RWPE1 (cell line): ENCODE measurements around the gene MIAT.

Experiments
- CTCF ChIA-PET: fragments of 350-600 bp; sonication (Branson Sonifier 250); formaldehyde crosslinking; extraction: SDS; loops from one replicate; lab custom pipeline; 2021; lab: Yijun Ruan, JAX
- POLR2A ChIA-PET: fragments of 400-600 bp; formaldehyde crosslinking; extraction: SDS; loops from one replicate; lab custom pipeline; 2020; ENCODE audit warnings: antibody characterized with exemption; ENCODE audit not compliant: low non-redundant PET; lab: Yijun Ruan, JAX
- DNase-seq: peaks from one replicate; pipeline ENCODE4 v3.0.0; 2012; ENCODE audit warnings: low spot score
- H3K27ac ChIP-seq: fragments of 450-650 bp; 2 replicates; pipeline ENCODE4 v1.5.1; 2017
- TF ChIP-seq, protein P1 (sequence below): fragments of 450-650 bp; conservative IDR thresholded peaks from 2 replicates; pipeline ENCODE4 v1.5.1; 2017; ENCODE audit warnings: low read depth, mild to moderate bottlenecking

The MIAT gene

DNA sequence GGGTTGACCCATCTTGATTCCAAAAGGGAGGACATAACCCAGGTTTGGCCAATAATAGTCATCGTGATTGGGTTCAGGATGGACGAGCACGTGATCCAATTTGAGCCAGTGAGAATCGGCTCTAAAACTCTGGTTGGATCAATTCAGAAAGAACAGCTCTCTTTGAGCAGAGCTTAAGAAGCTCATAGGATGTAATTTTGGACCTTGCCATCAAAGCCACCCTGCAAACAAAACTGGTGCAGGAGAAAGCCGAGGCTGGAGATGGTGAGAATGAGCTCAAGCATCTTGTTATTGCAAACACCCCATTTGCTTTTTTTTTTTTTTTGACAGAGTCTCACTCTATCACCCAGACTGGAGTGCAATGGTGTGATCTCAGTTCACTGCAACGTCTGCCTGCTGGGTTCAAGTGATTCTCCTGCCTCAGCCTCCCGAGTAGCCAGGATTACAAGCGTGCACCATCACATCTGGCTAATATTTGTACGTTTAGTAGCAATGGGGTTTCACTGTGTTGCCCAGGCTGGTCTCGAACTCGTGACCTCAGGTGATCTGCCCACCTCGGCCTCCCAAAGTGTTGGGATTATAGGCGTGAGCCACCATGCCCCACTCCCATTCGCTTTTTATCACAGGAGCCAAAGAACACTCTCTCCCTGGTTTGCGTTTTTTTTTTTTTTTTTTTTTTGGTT is 13.8 kb upstream of the MIAT start:
- DNase-seq, result no peak
- no peak overlapping the region for H3K27ac ChIP-seq
- ChIA-PET POLR2A (no interaction called here), CTCF (interaction anchor here (0.6 to 0.7 kb wide), 2 partner anchors 280 to 616 kb away, joined by 3 to 5 read pairs; no protein-coding TSS in a partner anchor)
- TF ChIP-seq, protein P1, sequence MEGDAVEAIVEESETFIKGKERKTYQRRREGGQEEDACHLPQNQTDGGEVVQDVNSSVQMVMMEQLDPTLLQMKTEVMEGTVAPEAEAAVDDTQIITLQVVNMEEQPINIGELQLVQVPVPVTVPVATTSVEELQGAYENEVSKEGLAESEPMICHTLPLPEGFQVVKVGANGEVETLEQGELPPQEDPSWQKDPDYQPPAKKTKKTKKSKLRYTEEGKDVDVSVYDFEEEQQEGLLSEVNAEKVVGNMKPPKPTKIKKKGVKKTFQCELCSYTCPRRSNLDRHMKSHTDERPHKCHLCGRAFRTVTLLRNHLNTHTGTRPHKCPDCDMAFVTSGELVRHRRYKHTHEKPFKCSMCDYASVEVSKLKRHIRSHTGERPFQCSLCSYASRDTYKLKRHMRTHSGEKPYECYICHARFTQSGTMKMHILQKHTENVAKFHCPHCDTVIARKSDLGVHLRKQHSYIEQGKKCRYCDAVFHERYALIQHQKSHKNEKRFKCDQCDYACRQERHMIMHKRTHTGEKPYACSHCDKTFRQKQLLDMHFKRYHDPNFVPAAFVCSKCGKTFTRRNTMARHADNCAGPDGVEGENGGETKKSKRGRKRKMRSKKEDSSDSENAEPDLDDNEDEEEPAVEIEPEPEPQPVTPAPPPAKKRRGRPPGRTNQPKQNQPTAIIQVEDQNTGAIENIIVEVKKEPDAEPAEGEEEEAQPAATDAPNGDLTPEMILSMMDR, result no peak

DNA sequence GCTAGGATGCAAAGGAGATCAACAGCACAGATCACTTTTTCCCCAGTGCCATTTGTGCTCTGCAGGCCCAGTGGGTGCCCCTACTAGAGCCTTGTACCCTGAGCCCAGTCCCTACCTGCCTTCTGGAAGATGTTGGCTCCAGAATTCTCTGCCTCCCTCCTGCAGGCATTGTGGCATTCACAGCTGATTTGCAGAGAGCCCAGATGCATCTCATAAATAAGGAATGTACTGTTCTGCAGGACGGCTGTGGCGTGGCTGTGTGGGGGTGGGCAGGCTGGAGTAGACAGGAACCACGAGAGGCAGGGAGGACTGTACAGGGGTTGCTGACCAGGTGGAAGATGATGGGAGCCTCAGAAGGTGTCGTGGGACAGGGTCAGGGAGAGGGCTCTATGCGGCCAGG is 11.2 kb upstream of the MIAT start:
- DNase-seq, result no peak
- POLR2A ChIA-PET, result no interaction called here

DNA sequence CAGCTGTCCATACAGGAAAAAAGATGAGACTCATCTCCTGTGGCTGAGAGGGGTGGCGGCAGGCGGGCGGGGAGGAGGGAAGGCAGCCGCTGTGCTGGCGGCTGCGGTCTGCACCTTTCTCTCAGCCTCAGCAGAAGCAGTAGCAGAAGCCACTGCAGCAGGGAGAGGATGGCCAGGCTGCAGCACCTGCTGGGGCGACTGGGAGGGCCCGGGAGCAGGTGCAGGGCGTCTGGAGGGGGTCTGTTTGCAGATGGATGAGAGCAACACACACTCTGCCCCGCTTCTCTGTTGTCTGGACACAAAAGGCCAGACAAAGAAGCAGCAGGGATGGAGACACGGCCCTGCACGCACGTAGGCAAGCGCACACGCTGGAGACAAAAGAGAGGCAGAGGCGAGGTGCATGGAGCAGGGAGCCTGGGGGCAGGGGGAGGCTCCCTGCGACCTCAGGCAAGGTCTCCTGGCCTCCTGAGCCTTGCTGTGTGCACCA is 9.3 kb upstream of the MIAT start:
- no peak overlapping the region for H3K27ac ChIP-seq
- ChIA-PET CTCF (no interaction called here), POLR2A (no interaction called here)
- no peak for DNase-seq
- TF ChIP-seq, protein P1, result no peak

More for the DNA sequence above, 11.2 kb upstream of the MIAT start:
- no peak overlapping the region for H3K27ac ChIP-seq
- CTCF ChIA-PET, result no interaction called here
- TF ChIP-seq, protein P1, result no peak

GRCh38 chr22:26648528-26649388 is 8.6 kb upstream of the MIAT start:
- POLR2A ChIA-PET, result no interaction called here
- H3K27ac ChIP-seq, result no peak overlapping the region
- CTCF ChIA-PET, result no interaction called here
- TF ChIP-seq, protein P1, result no peak
- DNase-seq, result no peak

GRCh38 chr22:26650722-26651421 is 6.5 kb upstream of the MIAT start:
- no peak overlapping the region for H3K27ac ChIP-seq
- POLR2A ChIA-PET, result no interaction called here
- TF ChIP-seq, protein P1, result no peak
- DNase-seq, result no peak
- CTCF ChIA-PET, result no interaction called here

GRCh38 chr22:26651815-26652214 is 5.6 kb upstream of the MIAT start:
- no peak for DNase-seq
- no peak overlapping the region for H3K27ac ChIP-seq
- ChIA-PET POLR2A (no interaction called here), CTCF (interaction anchor here (0.6 kb wide), 1 partner anchor 44 kb away, joined by 4 read pairs; no protein-coding TSS in a partner anchor)
- TF ChIP-seq, protein P1, result no peak
